ENCODE measurements around the gene NETO1.

GRCh38 chr18:72727776-72728175, 140.0 kb downstream of the NETO1 start:
- TF ChIP-seq CTCF (IDR thresholded peaks at IDR 0.05) (no peak), POLR2AphosphoS5 (IDR thresholded peaks at IDR 0.05) (no peak)
